Gastroesophageal sphincter (tissue), 4 donors: ENCODE results near the gene KRTAP19-7. TPM values are rescaled to one million over a fixed set of nuclear protein-coding genes. Genes with fewer than 3 reads are reported as not detected.

Experiments used
- ATAC-seq: fragments of 150-250 bp; one replicate; pipeline ENCODE4 v1.9.1; 2016; ENCODE audit warnings: mild to moderate bottlenecking, moderate library complexity
- H3K27ac ChIP-seq, 4 donors: fragments of 200-600 bp; sonication (generic) in 3 of 4; 1 replicate in 3 of 4; 2 replicates in 1 of 4; pipeline ENCODE4 v1.5.1; 2016 to 2019
- H3K27me3 ChIP-seq: fragments of 200-600 bp; sonication (generic); one replicate; pipeline ENCODE4 v1.5.1; 2019
- H3K36me3 ChIP-seq, 2 donors: fragments of 200-600 bp; sonication (generic); one replicate each; pipeline ENCODE4 v1.5.1; 2019; ENCODE audit warnings: control low read depth in 1 of 2
- H3K4me1 ChIP-seq, 3 donors: fragments of 200-600 bp; sonication (generic); 1 replicate in 2 of 3; 2 replicates in 1 of 3; pipeline ENCODE4 v1.5.1; 2016 to 2019; ENCODE audit warnings: control low read depth in 2 of 3
- H3K4me3 ChIP-seq, 2 donors: fragments of 200-600 bp; sonication (generic); one replicate each; pipeline ENCODE4 v1.5.1; 2019; ENCODE audit warnings: mild to moderate bottlenecking in 1 of 2, moderate library complexity in 1 of 2
- H3K9me3 ChIP-seq, 3 donors: fragments of 200-600 bp; sonication (generic); one replicate each; pipeline ENCODE4 v1.5.1; 2017 to 2019; ENCODE audit warnings: control low read depth in 2 of 3
- EP300 ChIP-seq: sonication (generic); formaldehyde crosslinking; IDR thresholded peaks from one replicate; pipeline ENCODE4 v1.6.1; 2017; ENCODE audit warnings: antibody characterized with exemption, mild to moderate bottlenecking
- POLR2A ChIP-seq, 2 donors: fragments of 450-650 bp; IDR thresholded peaks; one replicate each; pipeline ENCODE4 v1.6.1; 2017; ENCODE audit warnings: antibody characterized with exemption in 2 of 2, mild to moderate bottlenecking in 2 of 2, moderate library complexity in 1 of 2
- POLR2AphosphoS5 ChIP-seq: sonication (generic); formaldehyde crosslinking; IDR thresholded peaks from one replicate; pipeline ENCODE4 v1.6.1; 2017; ENCODE audit warnings: antibody characterized with exemption
- WGBS, 2 donors: methylation state at CpG; one replicate each; pipeline ENCODE4 v1.1.5; 2018; ENCODE audit warnings: low coverage in 1 of 2; 5-methylcytosine and 5-hydroxymethylcytosine counted together
- total RNA-seq, 4 donors: library from RNA; depleted of rRNA; stranded (reverse); fragments of >200 nt; gene quantifications; one replicate each; pipeline ENCODE4 v1.1.0, GENCODE V29; 2016
- TF ChIP-seq, protein P1 (sequence below), 4 experiments: fragments of 200-600 bp in 2 of 4; fragments of 450-650 bp in 2 of 4; sonication (generic) in 1 of 4; IDR thresholded peaks; one replicate each; pipeline ENCODE4 v1.5.1; 2017 to 2019; ENCODE audit warnings: antibody characterized with exemption in 4 of 4, mild to moderate bottlenecking in 2 of 4, moderate library complexity in 2 of 4

The KRTAP19-7 gene, protein sequence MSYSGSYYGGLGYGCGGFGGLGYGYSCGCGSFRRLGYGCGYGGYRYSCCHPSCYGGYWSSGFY
- not detected for total RNA-seq

- ATAC-seq, result no peak
- no peak within 1 kb of the TSS for H3K27ac ChIP-seq
- no peaks in the 10 kb centered on the region for H3K4me1 ChIP-seq
- H3K36me3 ChIP-seq, result no peaks in the 10 kb centered on the region
- WGBS, 2 donors, result 77% methylated on average over 2 of the region's 2 CpGs; no CpG with 5 or more reads in 1 of the 2 donors
- no peak within 1 kb of the TSS for H3K4me3 ChIP-seq
- no peak for TF ChIP-seq POLR2AphosphoS5
- TF ChIP-seq, protein P1, sequence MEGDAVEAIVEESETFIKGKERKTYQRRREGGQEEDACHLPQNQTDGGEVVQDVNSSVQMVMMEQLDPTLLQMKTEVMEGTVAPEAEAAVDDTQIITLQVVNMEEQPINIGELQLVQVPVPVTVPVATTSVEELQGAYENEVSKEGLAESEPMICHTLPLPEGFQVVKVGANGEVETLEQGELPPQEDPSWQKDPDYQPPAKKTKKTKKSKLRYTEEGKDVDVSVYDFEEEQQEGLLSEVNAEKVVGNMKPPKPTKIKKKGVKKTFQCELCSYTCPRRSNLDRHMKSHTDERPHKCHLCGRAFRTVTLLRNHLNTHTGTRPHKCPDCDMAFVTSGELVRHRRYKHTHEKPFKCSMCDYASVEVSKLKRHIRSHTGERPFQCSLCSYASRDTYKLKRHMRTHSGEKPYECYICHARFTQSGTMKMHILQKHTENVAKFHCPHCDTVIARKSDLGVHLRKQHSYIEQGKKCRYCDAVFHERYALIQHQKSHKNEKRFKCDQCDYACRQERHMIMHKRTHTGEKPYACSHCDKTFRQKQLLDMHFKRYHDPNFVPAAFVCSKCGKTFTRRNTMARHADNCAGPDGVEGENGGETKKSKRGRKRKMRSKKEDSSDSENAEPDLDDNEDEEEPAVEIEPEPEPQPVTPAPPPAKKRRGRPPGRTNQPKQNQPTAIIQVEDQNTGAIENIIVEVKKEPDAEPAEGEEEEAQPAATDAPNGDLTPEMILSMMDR (IDR thresholded peaks at IDR 0.05), result no peak
- TF ChIP-seq POLR2A (IDR thresholded peaks at IDR 0.05), result no peak
- TF ChIP-seq EP300, result no peak
- no peaks in the 10 kb centered on the region for H3K9me3 ChIP-seq
- H3K27me3 ChIP-seq, result no peaks in the 10 kb centered on the region
Measured at GRCh38 chr21:30561264-30561895, at the start of gene KRTAP19-7. TSS of gene KRTAP19-7 (minus strand) at chr21:30561314. CDS start at chr21:30561289, 25 bp downstream.

GRCh38 chr21:30605968-30606367 lies 44.9 kb upstream of the KRTAP19-7 start:
- no peaks in the 10 kb centered on the region for H3K4me1 ChIP-seq
- H3K27ac ChIP-seq, result no peak overlapping the region
- H3K4me3 ChIP-seq, result no peak overlapping the region
- H3K9me3 ChIP-seq, result no peaks in the 10 kb centered on the region
- no CpG with 5 or more reads among the region's 2 CpGs for WGBS, 2 donors
- ATAC-seq, result no peak
- no peaks in the 10 kb centered on the region for H3K27me3 ChIP-seq
- no peaks in the 10 kb centered on the region for H3K36me3 ChIP-seq
- TF ChIP-seq POLR2A (IDR thresholded peaks at IDR 0.05) (no peak), POLR2AphosphoS5 (no peak), EP300 (no peak)
- TF ChIP-seq, protein P1 (IDR thresholded peaks at IDR 0.05), result no peak

DNA sequence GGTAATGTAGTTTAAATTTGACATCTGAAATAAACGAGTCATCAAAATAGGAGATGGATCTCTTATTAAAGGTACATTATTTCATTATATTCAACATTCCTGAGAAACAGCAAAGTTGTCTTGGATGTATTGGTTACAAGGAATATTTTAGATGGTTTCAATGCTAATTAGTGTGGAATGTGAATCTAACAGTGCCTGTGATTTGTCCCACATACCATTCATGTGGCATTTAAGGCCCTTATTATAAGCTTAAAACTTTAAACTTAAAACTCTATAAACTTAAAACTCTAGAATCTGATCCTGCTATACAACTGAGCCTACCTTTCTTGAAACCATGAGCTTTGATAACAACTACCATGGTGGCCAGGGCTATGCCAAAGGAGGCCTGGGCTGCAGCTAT lies 39.7 kb upstream of the KRTAP19-7 start, which contains the start of gene KRTAP22-1:
KRTAP22-1 (plus strand) TSS at position 301 of the 400 bp plus-strand sequence.
- Histone ChIP-seq H3K4me1 (no peaks in the 10 kb centered on the region), H3K4me3 (no peak within 1 kb of the TSS), H3K9me3 (no peaks in the 10 kb centered on the region), H3K36me3 (no peaks in the 10 kb centered on the region), H3K27me3 (no peaks in the 10 kb centered on the region), H3K27ac (no peak within 1 kb of the TSS)
- TF ChIP-seq EP300 (no peak), POLR2AphosphoS5 (no peak), POLR2A (IDR thresholded peaks at IDR 0.05) (no peak)
- TF ChIP-seq, protein P1 (IDR thresholded peaks at IDR 0.05), result no peak
- WGBS, 2 donors, result 50 to 67% methylated on average over 1 of the region's 1 CpG
- no peak for ATAC-seq

DNA sequence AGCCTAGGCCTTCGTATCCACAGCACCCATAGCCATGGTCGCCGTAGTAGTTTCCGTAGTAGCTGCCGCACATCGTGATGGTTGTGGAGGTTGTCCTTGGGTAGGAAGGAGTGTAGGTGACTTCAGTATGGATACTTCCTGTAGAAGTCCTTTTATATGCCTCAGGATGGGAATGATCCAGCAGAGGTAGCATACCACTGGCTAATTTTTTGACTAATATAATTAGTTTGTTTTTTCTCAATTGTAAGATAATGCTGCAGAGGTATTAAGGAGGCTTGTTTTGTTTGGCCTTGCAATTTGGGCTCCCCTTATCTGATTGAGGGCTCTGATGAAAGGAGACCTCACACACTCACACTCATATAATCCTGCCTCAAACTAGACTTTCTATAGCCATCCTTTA lies 37.7 kb upstream of the KRTAP19-7 start, which contains the start of gene KRTAP6-2:
KRTAP6-2 (minus strand) TSS at position 101 of the 400 bp plus-strand sequence; CDS start at position 73, 28 bp downstream.
- 100% methylated on average over 5 of the region's 6 CpGs; no CpG with 5 or more reads in 1 of the 2 donors for WGBS, 2 donors
- Histone ChIP-seq H3K4me3 (no peak within 1 kb of the TSS), H3K4me1 (no peaks in the 10 kb centered on the region), H3K27ac (no peak within 1 kb of the TSS), H3K9me3 (no peaks in the 10 kb centered on the region), H3K36me3 (no peaks in the 10 kb centered on the region), H3K27me3 (no peaks in the 10 kb centered on the region)
- TF ChIP-seq POLR2A (IDR thresholded peaks at IDR 0.05) (no peak), EP300 (no peak), POLR2AphosphoS5 (no peak)
- TF ChIP-seq, protein P1 (IDR thresholded peaks at IDR 0.05), result no peak
- ATAC-seq, result no peak

- Histone ChIP-seq H3K4me3 (no peak within 1 kb of the TSS), H3K4me1 (no peaks in the 10 kb centered on the region), H3K27me3 (no peaks in the 10 kb centered on the region), H3K27ac (no peak within 1 kb of the TSS), H3K36me3 (no peaks in the 10 kb centered on the region), H3K9me3 (no peaks in the 10 kb centered on the region)
- WGBS, 2 donors, result 85 to 100% methylated on average over 3 of the region's 4 CpGs
- no peak for ATAC-seq
- no peak for TF ChIP-seq POLR2AphosphoS5
- TF ChIP-seq, protein P1 (IDR thresholded peaks at IDR 0.05), result no peak
- no peak for TF ChIP-seq EP300
- no peak for TF ChIP-seq POLR2A (IDR thresholded peaks at IDR 0.05)
Measured at GRCh38 chr21:30592140-30592539, 31.0 kb upstream of the KRTAP19-7 start, which contains the start of gene KRTAP6-3. TSS of gene KRTAP6-3 (plus strand) at chr21:30592440. CDS start at chr21:30592446, 6 bp downstream.
